NCI-H460 (cell line): ENCODE measurements around the gene C2orf74. TPM values are rescaled to one million over a fixed set of nuclear protein-coding genes. Genes with fewer than 3 reads are reported as not detected.
"Not testable (repeated sequence)": the region's sequence is repeated elsewhere in the genome, so short reads cannot be mapped to it uniquely, and the experiment has no call there.

Experiments
- DNase-seq: peaks from one replicate; pipeline ENCODE4 v3.0.0-alpha.2; 2016; ENCODE audit warnings: low read depth; ENCODE audit errors: extremely low read depth
- total RNA-seq: library from RNA; depleted of rRNA; stranded (reverse); fragments of >200 nt; shearing (Covaris generic); gene quantifications from 2 replicates; pipeline ENCODE4 v1.2.3, GENCODE V29; 2014

Gene C2orf74
- total RNA-seq, 1 experiment from 2014 or later = 29.9 TPM

DNA sequence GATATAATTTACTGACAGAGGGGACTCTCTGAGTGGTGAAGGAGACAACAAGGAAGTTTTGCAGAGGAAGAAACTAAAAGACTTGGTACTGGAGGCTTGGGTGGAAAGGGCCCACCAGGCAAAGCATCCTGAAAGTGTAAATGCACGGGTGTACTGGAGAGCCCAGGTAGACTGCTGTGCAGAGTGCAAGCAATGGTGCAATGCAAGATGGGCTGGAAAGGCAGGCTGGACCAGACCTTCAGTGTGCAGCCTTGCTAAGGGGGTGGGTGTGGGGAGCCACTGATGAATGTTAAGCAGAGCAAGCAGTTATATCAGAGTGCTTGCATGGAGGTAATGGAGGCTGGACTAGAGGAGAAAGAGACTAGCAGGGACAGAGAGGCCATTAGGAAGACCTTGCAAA, 10.7 kb downstream of the C2orf74 start:
- DNase-seq = no peak

DNA sequence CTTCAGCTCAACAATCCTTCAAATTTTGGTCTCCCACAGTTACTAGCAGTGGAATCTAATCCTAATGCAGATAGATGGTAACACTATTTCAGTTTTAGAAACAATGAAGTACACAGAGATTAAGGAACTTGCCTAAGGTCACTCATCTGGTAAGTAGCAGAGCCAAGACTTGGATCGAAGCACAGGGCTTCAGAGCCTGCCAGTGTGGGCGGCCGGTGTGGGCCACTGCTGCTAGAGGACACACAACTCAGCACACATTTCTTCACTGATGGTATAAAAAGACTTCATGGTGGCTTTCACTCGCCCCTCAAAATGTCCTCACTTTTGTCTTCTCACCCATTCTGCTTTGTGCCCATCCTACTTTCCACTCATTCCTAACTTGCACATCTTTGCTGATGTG, 11.1 kb downstream of the C2orf74 start:
- DNase-seq = no peak

DNA sequence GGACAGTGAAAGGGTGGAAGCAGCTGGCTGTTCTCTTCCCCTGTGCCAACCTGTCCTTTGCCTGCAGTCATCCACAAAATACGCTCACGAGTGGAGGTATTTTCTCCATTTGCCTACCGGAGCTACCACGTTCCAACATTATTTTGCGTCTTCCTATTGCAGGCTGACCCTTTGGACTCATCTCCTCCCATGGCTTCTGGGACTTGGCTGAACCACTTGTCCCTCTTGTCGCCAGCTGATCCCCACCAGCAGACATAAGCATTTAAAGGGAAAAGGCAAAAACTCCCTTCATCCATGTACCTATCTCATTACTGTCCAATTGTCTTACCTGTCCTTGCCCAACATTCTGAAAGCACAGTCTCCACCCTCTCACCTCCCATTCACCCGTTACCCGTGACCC, 13.0 kb downstream of the C2orf74 start:
- no peak for DNase-seq

DNA sequence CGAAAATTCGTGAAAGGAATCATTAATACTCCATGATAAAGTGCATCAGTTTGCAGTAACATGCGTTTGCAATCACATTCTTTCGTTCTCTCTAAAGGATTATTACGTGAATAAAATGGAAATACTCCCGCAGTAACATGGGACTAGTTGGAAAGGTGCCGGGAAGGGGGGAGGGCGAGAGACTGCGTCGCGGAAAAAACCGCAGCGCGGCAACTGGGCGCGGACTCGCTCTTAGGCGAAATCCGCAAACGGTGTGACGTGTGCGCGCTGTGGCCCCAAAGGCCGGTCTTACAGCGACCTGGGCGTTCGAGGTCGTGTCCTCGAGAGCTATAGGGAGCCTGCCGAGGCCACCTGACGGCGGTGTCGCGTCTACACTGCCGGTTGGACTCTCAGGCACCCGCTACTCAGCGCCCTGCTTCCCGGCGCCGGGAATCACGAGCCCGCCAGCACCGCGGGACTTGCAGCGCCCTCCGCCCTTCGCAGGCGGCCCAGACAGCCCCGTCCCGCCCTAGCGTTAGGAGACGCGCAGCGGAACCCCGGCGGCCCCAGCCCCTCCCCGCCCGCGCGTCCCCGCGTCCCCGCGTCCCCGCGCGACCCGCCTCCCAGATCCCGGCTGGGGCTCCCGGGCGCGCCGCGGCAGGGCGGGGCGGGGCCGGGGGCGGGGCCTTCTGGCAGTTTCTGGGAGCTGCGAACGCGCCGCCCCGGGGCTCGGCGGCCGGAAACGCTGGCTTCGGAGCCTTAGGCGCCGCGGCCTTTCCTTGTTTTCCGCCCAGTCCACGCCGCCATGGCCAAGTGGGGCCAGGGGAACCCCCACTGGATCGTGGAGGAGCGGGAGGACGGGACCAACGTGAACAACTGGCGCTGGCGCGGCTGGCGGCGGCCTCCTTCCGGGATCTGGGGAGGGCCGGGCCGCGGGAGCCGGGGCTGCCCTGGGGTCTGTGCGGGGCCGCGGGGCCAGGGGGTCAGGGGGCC, 15.1 kb downstream of the C2orf74 start:
- DNase-seq = peak; percentile 94

DNA sequence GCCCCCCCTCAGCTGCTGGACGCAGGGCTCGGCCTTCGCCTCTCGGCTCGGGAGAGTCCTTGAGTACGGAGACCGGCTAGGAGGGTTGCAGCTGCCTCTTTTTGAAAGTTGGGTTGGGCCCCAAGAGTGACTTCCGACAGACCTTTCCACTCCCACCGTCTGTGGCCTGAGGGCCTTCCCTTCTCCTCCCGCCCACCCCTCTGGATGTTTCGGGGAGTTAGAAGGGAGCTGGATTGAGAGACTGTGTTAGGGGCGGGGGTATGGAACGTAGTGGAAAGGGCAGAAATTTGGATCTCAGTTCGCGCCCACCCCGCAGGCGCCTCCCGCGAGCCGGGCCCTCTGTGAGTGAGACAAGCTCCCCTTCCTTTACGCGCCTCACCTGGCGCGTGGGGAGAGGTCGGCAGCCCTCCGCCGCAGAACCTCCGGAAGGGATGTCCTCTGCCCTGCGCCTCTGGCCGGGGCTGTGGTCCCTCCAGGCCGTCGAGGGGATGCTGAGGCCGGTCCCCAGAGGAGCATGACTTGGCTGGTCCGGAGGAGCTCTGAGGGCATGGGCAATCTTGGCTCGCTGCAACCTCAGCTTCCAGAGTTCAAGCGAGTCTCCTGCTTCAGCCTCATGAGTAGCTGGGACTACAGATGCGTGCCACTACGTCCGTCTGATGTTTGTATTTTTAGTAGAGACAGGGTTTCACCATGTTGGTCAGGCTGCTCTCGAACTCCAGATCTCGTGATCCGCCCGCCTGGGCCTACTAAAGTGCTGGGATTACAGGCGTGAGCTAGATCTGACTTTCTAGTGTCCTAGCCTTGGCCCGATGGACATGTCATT, 15.9 kb downstream of the C2orf74 start:
- DNase-seq = no peak

DNA sequence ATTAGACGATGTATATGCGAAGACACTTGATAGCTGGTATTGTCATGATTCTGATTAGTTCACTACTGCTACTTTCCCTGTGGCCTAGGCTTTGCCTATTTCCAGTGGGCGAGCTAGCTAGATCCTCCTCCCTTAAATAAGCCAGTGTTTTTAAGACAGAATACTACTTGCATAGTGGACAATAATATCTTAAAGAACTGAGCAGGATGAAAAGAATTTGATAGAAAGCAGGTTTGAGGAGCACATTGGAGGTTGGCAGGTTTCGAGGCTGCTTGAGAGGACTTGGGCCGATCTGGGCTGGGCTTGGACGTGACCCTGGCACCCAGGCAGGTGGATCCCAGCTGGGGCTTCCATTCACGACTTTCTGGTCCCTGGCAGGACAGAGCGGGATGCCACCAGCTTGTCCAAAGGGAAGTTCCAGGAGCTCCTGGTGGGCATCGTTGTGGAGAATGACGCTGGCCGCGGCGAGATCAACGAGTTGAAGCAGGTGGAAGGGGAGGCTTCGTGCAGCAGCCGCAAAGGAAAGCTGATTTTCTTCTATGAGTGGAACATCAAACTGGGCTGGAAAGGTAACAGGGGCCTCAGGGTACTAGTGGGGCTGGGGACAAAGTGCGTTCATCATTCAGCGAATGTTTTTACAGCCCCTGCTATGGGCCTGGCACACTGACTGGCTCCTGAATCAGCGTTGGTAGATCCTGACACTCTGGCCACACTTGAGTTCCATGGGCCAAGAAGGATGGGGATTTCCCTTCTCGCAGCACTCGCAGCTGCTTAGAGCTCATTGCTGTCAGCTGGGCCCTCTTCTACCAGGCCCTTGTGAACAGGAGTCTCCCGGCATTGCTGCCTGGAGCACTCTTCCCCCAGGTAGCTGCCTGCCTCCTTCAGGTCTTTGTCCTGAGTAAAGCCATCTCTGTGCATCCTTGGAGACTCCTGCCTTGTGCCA, 16.9 kb downstream of the C2orf74 start:
- DNase-seq = no peak

DNA sequence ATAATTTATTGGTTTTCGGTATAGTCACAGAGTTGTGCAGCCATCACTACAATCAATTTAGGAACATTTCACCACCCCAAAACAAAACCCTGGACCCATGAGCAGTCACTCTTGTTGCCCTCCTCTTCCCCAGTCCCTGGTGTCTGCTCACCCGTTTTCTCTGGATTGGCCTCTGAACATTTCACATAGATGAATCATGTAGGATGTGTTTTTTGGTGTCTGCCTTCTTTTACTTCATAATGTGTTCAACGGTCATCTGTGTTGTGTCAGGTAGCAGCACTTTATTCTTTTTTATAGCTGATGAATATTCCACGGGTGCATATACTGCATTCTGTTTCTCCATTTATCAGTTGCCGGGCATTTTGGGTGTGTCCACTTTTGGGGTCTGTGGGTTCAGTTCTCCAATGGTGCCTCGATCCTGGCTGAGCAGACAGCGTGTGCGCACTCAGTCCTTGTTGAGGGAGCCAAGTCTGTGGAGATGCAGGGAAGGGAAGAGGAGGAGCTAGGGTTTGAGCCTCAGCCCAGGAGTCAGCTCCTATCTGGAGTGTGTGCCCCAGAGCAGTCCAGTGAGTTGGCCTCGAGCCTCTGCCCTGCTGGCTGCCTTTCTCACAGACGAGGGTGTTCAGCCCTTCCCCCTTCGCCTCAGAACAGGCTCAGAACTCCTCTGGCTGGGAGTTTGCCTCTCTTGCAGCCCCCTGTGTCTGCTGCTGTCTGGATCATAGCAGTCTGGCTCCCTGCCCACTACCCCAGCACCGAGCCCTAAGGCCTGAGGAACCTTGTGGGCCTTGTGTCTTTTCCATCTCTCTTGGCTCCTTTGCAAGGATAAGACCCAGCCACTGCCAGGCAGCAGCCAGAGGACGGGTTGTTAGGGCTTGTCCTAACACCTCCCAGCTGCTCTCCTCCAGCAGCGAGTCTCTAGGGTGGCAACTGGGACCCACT, 18.0 kb downstream of the C2orf74 start:
- DNase-seq = no peak

DNA sequence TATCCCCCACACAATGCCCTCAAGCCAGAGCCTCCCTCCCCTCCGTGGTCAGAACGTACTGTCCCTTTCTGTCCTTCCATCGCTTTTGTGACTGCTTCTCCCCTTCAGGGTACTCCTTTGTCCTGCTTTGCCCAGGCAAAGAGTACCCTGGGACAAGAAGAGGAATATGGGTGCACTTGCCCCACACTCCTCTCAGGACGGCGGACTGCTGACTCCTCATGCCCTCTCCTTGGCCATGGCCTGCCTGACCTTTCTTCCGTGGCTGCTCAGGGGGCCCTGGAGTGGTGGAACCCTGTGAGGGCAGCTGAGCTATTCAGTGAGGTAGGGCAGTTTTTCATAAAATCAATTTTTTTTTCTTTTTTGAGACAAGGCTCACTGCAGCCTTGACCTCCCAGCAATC, 18.7 kb downstream of the C2orf74 start:
- DNase-seq = no peak

DNA sequence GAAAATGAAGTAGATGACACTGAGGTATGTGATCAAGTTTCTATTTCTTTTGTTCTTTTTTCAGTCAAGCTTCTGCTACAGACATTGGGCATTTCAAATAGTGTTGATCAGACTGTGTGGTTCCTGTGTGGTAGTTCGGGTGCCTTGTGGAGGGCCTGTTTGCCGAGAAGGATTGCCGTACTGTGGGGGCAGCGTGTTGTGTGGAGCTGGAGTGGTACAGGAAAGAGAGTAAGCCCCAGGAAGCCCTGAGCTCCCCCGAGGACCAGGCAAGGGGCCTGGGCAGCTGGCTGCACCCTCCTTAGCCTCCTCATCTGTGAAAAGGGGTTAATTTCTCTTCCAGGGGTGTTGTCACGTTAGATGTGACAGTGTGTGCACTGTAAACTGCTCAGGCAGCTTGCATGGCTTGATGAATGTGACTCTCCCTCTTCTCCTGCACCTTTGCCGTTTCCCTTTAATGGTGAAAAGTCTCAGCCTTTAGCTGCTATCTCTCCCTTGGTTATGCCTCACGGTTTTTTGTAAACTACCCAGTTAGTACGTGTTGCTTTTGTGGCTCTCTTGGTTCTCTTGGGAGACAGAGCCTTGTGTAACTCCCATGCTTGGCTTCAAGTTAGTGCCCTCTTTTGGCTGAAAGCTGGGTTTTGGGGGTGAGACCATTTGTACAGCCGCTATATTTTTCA, 19.5 kb downstream of the C2orf74 start:
- no peak for DNase-seq

DNA sequence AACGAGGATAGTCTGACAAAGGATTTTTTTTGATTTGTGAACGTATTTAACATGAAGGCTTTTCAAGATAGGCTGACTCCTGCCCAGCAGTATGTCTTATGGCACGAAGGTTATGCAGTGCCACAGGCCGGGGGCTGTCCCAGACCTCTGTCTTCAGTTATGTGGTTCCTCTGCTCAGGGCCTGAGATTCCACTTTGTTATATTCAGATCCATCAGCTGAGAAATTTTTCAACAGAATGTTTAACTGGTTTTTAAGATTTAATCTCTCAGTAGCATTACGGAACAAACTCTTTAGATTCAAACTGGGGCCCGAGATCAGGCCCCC, 20.0 kb downstream of the C2orf74 start:
- no peak for DNase-seq

DNA sequence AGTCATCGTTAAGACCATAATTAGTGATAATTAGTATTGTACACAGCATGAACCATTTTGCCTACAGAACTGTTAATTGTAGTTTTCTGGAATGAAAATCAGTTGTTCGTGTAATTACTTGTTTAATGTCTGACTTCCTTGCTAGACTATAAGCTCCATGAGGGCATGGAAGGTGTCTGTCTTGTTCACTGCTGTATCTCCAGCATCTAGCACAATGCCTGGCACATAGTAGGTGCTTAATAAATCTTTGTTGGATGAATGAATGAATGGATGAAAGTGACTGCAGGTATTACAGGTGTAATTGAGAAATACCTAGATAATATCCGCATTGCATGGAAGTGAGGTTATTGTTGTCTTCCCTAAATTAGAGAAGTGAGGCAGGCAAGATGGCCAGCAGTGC, 21.8 kb downstream of the C2orf74 start:
- DNase-seq = no peak

DNA sequence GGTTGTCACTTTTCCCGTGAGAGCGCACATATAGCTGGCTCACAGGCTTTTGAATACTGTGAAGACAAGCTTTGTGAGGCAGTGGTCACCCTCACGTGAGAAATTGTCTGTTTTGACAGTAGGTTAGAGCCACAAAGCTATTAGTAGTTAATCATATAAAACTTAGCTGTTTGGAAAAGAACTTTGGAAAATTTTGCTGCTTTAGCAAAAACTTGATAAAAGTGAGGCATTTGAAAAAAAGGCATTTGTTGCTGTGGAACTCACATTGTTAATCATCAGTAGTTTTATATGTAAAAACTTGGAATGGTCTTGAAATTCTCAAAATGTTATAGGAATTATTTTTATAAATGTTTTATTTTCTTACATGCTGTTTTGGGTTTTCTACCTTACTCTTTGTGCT, 22.3 kb downstream of the C2orf74 start:
- no peak for DNase-seq

DNA sequence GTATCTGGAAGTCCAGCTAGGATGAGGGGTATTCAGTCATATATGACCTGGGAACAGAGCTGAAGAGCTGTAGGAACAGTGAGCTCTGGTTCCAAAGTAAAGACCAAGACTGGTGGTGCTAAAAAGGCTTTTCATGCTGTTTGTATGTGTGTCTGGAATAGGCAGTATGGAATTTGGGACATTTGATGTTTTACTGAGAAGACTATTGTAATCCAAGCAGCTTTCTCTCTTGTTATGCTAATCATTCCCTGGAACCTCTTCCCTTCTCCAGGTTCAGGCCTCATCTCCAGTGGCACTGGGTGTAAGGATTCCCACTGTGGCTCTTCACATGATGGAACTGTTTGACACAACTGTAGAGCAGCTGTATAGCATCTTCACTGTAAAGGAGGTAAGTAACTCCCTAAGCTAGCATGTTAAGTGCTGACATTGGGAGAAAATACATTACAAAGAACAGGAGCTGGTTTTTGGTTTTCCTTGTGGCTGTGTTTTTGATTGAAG, 23.3 kb downstream of the C2orf74 start:
- no peak for DNase-seq

DNA sequence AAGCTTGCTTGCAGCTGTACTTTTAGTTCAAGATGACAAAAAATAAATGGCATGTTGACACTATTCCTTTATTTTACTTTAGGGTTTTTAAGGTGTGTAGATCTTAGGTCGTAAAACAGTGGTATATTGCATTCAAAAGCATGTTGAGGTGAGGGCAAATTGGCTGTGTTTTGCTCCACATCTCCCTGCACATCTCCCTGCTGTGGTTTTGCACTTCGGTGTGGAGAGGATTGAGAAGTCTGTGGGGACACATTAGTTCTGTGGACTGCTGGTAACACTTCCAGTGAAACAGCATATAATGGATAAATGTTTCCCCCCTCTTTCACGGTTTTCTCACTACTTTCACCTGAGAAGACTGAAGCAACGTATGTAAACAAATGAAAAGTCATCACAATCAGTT, 25.1 kb downstream of the C2orf74 start:
- DNase-seq = no peak

DNA sequence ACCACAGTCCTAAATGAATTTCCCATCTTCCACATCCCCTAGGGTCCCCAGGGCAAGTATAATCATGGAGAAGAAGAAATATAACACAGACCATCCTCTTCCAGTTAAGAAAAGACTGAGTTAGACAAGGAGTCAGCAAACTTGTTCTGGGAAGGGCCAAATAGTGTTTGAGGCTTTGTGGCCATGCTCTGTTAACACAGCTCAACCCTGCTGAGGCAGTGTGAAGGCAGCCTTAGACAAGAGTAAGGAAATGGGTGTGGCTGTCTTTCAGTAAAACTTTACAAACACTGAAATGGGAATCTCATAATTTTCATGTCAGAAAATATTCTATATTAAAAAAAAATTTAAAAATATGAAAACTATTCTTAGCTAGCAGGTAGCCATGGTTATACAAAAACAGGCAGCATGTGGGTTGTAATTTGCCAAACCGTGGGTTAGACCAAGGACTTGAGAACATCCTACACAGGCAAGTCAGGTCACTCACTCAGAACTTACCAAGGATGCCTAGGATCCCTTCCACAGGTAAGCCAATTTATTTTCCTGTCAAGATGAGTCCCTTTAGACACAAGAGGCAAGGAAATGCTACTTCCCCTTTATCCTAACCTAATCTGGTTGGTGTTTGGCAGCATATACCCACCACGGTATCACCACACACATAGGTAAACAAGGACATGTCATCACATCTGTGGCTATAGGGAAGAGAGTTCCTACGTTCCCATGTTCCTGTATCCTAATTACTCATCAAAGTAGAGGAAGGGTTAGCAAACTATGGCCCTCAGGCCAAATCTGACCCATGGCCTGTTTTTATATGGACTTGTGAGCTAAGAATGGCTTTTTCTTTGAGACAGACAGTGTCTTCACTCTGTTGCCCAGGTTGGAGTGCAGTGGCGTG, 31.9 kb downstream of the C2orf74 start:
- DNase-seq = no peak

DNA sequence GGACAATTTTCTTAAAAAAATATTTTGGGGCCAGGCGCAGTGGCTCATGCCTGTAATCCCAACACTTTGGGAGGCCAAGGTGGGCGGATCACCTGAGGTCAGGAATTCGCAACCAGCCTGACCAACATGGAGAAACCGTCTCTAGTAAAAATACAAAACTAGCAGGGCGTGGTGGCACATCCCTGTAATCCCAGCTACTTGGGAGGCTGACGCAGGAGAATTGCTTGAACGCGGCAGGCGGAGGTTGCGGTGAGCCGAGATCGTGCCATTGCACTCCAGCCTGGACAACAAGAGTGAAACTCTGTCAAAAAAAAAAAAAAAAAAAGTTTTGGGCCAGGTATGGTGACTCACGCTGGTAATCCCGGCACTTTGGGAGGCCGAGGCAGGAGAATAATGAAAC, 32.7 kb downstream of the C2orf74 start:
- not testable (repeated sequence) for DNase-seq

DNA sequence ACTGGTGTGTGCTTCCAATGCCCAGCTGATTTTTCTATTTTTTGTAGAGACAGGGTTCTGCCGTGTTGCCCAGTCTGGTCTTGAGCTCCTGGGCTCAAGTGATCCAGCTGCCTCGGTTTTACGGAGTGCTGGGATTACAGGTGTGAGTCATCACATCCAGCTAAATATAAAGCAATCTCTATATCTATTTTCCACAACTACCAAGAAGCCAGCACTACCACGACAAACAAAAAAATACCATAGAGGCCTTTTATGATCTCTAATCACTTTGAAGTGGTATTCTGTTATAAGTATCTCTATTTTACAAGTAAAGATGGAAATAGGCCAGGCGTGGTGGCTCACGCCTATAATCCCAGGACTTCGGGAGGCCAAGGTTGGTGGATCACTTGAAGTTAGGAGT, 34.7 kb downstream of the C2orf74 start:
- no peak for DNase-seq

DNA sequence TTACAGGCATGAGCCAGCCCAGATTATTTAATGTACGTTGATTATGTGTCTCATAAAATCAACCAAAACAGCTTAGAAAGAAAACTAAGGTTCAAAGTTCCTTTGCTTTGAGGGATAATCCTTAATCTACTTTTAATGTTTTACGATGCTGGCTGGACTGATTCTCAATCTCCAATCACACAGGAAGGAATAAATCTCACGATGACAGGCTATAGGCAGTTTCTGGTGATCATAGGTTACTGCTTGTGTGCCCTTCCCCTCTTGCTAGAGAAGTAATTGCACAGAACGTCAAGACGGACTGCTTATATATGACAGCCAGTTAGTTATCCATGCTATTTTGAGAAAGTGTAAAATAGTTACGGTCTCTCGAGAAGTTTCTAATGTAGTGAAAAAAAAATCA, 43.1 kb downstream of the C2orf74 start:
- no peak for DNase-seq
